GM20000 (cell line): ENCODE results near the gene NFIB.

Source experiments
- DNase-seq: peaks from one replicate; pipeline ENCODE4 v3.0.0; 2012; ENCODE audit warnings: low spot score
- TF ChIP-seq, protein P1 (sequence below): IDR thresholded peaks from 2 replicates; pipeline ENCODE4 v1.5.1; 2012; ENCODE audit warnings: mild to moderate bottlenecking, control low read depth; ENCODE audit errors: extremely low read depth, missing control alignments

Gene NFIB

DNA sequence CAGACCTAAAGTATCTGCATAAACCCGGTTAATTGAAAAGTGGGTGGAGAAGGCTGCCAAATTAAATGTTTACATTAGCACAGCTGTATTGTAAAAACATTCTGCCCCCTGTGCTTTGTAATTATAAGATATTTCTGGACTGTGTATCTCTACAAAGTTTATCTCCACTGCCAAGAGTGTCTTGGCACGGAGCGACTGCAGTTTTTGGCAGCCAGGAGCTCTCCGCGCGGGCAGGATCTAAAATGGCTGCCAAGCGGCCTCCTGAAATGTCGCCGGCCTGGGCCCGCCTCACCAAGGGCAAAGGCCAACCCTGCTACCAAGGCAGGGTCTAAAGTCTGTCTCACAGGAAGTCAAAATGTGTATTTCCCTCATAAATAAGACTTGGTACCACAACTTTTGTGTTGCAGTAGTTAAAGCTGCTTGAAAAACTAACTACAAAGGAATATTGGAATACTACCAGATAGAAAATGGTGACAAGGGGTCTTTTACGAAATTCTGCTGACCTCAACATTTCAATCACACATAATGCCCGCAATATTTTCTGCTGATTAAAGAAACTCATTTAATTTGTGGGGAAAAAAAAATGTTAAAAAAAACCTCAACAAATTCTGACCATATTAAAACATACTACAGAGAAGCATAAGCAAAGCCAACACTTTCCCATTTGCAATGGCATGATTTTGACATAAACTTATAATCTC, 110.4 kb downstream of the NFIB start:
- no peak for DNase-seq
- TF ChIP-seq, protein P1, sequence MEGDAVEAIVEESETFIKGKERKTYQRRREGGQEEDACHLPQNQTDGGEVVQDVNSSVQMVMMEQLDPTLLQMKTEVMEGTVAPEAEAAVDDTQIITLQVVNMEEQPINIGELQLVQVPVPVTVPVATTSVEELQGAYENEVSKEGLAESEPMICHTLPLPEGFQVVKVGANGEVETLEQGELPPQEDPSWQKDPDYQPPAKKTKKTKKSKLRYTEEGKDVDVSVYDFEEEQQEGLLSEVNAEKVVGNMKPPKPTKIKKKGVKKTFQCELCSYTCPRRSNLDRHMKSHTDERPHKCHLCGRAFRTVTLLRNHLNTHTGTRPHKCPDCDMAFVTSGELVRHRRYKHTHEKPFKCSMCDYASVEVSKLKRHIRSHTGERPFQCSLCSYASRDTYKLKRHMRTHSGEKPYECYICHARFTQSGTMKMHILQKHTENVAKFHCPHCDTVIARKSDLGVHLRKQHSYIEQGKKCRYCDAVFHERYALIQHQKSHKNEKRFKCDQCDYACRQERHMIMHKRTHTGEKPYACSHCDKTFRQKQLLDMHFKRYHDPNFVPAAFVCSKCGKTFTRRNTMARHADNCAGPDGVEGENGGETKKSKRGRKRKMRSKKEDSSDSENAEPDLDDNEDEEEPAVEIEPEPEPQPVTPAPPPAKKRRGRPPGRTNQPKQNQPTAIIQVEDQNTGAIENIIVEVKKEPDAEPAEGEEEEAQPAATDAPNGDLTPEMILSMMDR = no peak

DNA sequence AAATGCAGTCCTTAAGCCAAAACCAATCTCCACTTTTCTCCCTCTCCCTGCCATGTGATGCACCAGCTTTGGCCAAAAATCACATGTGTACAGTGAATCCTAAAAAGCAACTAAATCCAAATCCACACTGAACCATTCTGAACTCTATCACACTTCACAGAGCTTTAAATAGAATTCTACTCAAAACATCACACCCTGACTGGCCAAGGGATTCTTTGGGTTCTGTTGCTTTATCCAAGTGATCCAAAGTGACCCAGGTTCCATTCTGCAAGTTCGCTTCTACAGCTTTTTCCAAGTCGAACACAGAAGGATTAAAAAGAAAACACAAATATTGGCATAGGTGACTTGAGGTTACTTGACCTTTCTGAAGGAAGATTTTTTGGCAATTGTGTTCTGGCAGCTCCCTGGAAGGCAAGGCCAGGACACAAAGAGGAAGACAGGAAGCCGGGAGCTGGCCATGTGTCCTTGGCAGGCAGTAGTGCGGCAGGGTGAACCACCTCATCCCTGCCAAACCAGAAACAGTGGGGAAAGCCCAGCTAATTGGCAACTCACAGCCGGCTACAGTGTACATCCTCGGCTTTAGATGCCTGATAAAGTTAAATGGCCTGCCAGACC, 115.0 kb downstream of the NFIB start:
- TF ChIP-seq, protein P1 = no peak
- DNase-seq = no peak

DNA sequence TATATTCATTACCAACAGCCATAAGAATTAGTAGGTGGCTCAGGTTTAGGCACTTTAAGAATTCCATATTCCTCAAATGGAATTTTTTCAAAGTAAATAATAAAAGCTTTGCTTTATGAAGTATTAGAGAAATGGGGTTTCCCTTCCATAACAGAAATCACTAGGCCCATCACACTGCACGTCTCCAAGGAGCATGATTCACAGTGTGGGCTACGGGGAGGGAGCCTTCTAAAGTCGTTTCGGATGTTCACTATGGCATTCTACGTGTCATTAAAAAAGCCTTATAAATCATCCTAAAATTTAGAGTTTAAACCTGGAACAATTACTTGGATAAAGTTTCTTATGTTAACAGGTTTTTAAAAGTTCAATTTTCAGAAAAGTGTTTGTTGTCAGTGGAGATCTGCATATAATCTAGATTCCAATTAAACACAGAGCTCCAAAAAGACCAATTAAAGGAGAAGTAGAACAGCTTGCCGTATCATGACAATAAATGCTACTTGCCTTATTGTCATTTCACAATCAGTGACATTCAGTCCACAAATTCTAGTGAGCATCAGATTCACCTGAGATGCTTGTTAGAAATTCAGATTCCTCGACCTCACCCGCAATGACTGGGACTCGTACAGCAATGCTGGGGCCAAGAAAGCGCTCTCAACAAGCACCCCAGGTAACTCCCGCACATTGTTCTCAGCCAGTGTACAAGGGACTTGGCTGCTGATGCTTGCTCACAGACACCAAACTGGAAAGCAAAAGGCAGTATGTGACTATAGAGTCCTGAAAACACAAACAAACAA, 115.7 kb downstream of the NFIB start:
- TF ChIP-seq, protein P1 = no peak
- no peak for DNase-seq

DNA sequence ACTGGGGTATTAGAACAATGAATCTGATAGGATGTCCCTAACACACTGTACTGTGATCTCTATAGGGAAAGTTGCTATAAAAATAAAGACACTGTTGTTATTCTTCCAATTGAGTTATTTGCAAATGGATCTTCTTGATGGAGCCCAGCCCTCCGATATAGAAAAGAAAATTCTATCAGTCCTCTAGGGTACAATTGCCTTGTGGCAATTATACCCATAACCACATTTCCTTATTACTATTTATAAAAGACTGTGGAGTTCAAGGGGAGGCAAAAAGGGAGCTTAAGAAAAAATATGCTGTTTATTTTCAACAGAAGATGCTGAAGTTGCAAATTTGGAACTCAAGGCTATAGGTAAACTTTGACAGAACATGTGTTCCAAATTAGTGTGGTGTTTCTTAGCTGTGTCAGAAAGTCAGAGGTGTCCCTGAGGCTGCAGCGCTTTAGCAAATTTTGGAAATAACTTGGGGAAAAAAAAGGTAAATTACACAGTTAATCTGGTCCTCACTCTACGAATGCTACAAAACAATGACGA, 116.5 kb downstream of the NFIB start:
- DNase-seq = no peak
- TF ChIP-seq, protein P1 = no peak

DNA sequence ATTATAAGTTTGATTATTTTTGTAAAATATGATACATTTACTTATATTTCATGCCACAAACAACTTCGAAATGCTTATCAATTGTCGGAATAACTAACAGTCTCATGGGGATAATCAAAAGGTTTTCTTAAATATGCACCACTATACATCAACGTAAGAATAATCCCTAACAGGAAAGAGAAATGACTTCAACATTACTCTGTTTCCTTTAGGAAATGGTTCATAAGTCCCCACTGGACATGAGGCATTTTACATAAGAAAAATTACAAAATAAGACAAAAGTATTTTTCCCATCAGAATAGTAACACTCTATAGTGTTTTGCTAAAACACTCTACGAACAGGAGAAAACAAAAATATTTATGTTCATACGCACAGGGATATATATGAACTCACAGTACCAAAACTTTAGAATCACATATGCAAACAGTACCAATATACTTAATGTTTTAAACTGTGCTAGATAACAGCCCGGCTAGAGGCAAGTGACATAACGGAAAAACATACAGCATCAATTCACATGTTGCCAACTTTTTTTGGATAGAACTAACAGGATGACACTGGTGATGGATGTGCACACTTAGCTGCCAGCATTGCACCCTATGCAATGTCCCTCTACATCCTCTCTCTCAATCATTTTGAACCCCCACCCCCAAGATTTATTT, 120.5 kb downstream of the NFIB start:
- TF ChIP-seq, protein P1 = no peak
- no peak for DNase-seq

DNA sequence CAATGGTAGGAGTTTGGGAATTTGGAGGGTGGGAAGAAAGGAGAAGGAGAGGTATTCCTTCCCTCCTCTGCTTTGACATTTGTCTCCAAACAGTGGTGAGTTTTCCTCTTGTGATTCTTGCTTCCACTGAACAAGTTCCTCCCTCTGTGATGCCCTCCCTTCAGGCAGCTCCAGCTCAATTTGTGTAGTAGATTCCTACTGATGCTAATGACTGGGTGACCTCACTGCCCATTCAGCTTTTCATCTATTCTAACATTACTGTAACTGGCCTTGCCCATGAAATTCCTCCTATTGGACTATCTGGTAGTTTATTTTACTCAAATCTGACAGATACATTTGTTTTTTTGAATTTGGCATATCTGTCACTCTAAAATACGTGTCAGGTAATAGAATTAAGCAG, 121.4 kb downstream of the NFIB start:
- DNase-seq = no peak

More for the DNA sequence above, 121.4 kb downstream of the NFIB start:
- TF ChIP-seq, protein P1 = no peak
